Measurements from ENCODE around the gene ZFHX3. TPM values are rescaled to one million over a fixed set of nuclear protein-coding genes. Genes with fewer than 3 reads are reported as not detected.

ZFHX3 gene
- total and polyA plus RNA-seq, 2 donors (not counting 1 experiment from before 2014, with no cell fraction given): 4.7 to 7.3 TPM

- peak in 1 of 2 donors; percentile 39 for DNase-seq (ENCODE audit: low read depth in 2 of 2)
- H3K9ac ChIP-seq (ENCODE audit: insufficient read depth, low read length): peak overlapping the region; percentile 92
- H3K4me3 ChIP-seq (replicated peaks in 1 of 4; ENCODE audit: control extremely low read depth in 1 of 4, insufficient read depth in 1 of 4, low read depth in 3 of 4, low read length in 4 of 4): peak overlapping the region; percentile 26 to 97 (median 50)
- no peak overlapping the region for H2AFZ ChIP-seq (ENCODE audit: low read length)
- H3K4me2 ChIP-seq (ENCODE audit: extremely low read depth, insufficient read depth, low read length): peak overlapping the region; percentile 90
- H3K36me3 ChIP-seq (ENCODE audit: control insufficient read depth, insufficient read depth, low read length): no peaks in the 10 kb centered on the region
- no peaks in the 10 kb centered on the region for H3K9me3 ChIP-seq (ENCODE audit: control insufficient read depth, insufficient read depth, low read depth, low read length)
- H3K27ac ChIP-seq (ENCODE audit: insufficient read depth, low read length): peak overlapping the region; percentile 90
- TF ChIP-seq, protein P1, sequence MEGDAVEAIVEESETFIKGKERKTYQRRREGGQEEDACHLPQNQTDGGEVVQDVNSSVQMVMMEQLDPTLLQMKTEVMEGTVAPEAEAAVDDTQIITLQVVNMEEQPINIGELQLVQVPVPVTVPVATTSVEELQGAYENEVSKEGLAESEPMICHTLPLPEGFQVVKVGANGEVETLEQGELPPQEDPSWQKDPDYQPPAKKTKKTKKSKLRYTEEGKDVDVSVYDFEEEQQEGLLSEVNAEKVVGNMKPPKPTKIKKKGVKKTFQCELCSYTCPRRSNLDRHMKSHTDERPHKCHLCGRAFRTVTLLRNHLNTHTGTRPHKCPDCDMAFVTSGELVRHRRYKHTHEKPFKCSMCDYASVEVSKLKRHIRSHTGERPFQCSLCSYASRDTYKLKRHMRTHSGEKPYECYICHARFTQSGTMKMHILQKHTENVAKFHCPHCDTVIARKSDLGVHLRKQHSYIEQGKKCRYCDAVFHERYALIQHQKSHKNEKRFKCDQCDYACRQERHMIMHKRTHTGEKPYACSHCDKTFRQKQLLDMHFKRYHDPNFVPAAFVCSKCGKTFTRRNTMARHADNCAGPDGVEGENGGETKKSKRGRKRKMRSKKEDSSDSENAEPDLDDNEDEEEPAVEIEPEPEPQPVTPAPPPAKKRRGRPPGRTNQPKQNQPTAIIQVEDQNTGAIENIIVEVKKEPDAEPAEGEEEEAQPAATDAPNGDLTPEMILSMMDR (conservative IDR thresholded peaks at IDR 0.05 in 1 of 2, IDR thresholded peaks at IDR 0.05 in 1 of 2; ENCODE audit: low read depth in 1 of 2, low read length in 2 of 2): peak in 1 of 2 donors; percentile 8
- TF ChIP-seq EZH2 (IDR thresholded peaks at IDR 0.05; ENCODE audit: low read length, missing control alignments): no peak
- no peaks in the 10 kb centered on the region for H3K27me3 ChIP-seq (ENCODE audit: control insufficient read depth, insufficient read depth, low read length)
- H3K4me1 ChIP-seq (ENCODE audit: control insufficient read depth, extremely low read depth, insufficient read depth, low read length): peaks cover 19% of the 10 kb centered on the region
- peaks cover 81% of the 10 kb centered on the region for H3K79me2 ChIP-seq (ENCODE audit: control insufficient read depth, insufficient read depth, low read length)
- no peaks in the 10 kb centered on the region for H4K20me1 ChIP-seq (ENCODE audit: control insufficient read depth, extremely low read depth, insufficient read depth, low read length)
Measured at GRCh38 chr16:73057291-73058210, 9.6 kb upstream of the ZFHX3 start.

DNA sequence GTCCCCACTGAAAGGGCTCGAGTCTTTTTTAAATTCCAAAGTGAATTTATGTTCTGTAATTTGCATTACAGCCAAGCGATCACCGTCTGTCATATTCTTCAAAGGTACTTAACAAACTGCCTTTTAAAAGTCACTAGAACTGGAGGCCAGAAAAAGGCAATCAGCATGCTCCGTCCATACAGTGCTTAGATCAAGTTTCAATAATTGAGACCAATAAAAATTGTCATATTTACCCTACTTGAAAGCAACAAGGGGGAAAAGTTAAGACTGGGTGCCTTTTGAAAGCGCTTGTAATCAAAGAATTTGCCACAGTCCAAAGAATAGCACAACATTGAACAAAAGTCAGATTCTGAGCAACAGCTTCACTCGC, 9.0 kb upstream of the ZFHX3 start:
- no peaks in the 10 kb centered on the region for H4K20me1 ChIP-seq (ENCODE audit: control insufficient read depth, extremely low read depth, insufficient read depth, low read length)
- peak overlapping the region; percentile 90 for H3K4me2 ChIP-seq (ENCODE audit: extremely low read depth, insufficient read depth, low read length)
- peak in 1 of 2 donors; percentile 51 for DNase-seq (ENCODE audit: low read depth in 2 of 2)
- peak overlapping the region; percentile 26 to 97 (median 50) for H3K4me3 ChIP-seq (replicated peaks in 1 of 4; ENCODE audit: control extremely low read depth in 1 of 4, insufficient read depth in 1 of 4, low read depth in 3 of 4, low read length in 4 of 4)
- no peaks in the 10 kb centered on the region for H3K9me3 ChIP-seq (ENCODE audit: control insufficient read depth, insufficient read depth, low read depth, low read length)
- H3K9ac ChIP-seq (ENCODE audit: insufficient read depth, low read length): peak overlapping the region; percentile 92
- no peaks in the 10 kb centered on the region for H3K27me3 ChIP-seq (ENCODE audit: control insufficient read depth, insufficient read depth, low read length)
- H3K79me2 ChIP-seq (ENCODE audit: control insufficient read depth, insufficient read depth, low read length): peaks cover 83% of the 10 kb centered on the region
- no peak for TF ChIP-seq EZH2 (IDR thresholded peaks at IDR 0.05; ENCODE audit: low read length, missing control alignments)
- no peaks in the 10 kb centered on the region for H3K36me3 ChIP-seq (ENCODE audit: control insufficient read depth, insufficient read depth, low read length)
- peak overlapping the region; percentile 90 for H3K27ac ChIP-seq (ENCODE audit: insufficient read depth, low read length)
- peaks cover 24% of the 10 kb centered on the region for H3K4me1 ChIP-seq (ENCODE audit: control insufficient read depth, extremely low read depth, insufficient read depth, low read length)
- H2AFZ ChIP-seq (ENCODE audit: low read length): no peak overlapping the region

- H3K79me2 ChIP-seq (ENCODE audit: control insufficient read depth, insufficient read depth, low read length): peaks cover 85% of the 10 kb centered on the region
- H4K20me1 ChIP-seq (ENCODE audit: control insufficient read depth, extremely low read depth, insufficient read depth, low read length): no peaks in the 10 kb centered on the region
- no peak overlapping the region for H2AFZ ChIP-seq (ENCODE audit: low read length)
- peaks cover 28% of the 10 kb centered on the region for H3K4me1 ChIP-seq (ENCODE audit: control insufficient read depth, extremely low read depth, insufficient read depth, low read length)
- H3K9ac ChIP-seq (ENCODE audit: insufficient read depth, low read length): peak overlapping the region; percentile 92
- H3K27ac ChIP-seq (ENCODE audit: insufficient read depth, low read length): peak overlapping the region; percentile 90
- H3K4me2 ChIP-seq (ENCODE audit: extremely low read depth, insufficient read depth, low read length): peak overlapping the region; percentile 90
- H3K4me3 ChIP-seq (replicated peaks in 1 of 4; ENCODE audit: control extremely low read depth in 1 of 4, insufficient read depth in 1 of 4, low read depth in 3 of 4, low read length in 4 of 4): peak overlapping the region; percentile 26 to 97 (median 50)
- TF ChIP-seq EZH2 (IDR thresholded peaks at IDR 0.05; ENCODE audit: low read length, missing control alignments): no peak
- TF ChIP-seq, protein P1 (conservative IDR thresholded peaks at IDR 0.05 in 1 of 2, IDR thresholded peaks at IDR 0.05 in 1 of 2; ENCODE audit: low read depth in 1 of 2, low read length in 2 of 2): no peak
- H3K36me3 ChIP-seq (ENCODE audit: control insufficient read depth, insufficient read depth, low read length): no peaks in the 10 kb centered on the region
- H3K27me3 ChIP-seq (ENCODE audit: control insufficient read depth, insufficient read depth, low read length): no peaks in the 10 kb centered on the region
- DNase-seq (ENCODE audit: low read depth in 2 of 2): no peak
- no peaks in the 10 kb centered on the region for H3K9me3 ChIP-seq (ENCODE audit: control insufficient read depth, insufficient read depth, low read depth, low read length)
Measured at GRCh38 chr16:73056448-73056847, 8.5 kb upstream of the ZFHX3 start.

All from fibroblast of lung (primary cell).